ENCODE measurements around the gene MARK1. TPM values are rescaled to one million over a fixed set of nuclear protein-coding genes. Genes with fewer than 3 reads are reported as not detected.

The MARK1 gene
- total and polyA plus RNA-seq, 2 experiments from 2014 or later, result 11.1 to 13.6 TPM

- TF ChIP-seq, protein P1, sequence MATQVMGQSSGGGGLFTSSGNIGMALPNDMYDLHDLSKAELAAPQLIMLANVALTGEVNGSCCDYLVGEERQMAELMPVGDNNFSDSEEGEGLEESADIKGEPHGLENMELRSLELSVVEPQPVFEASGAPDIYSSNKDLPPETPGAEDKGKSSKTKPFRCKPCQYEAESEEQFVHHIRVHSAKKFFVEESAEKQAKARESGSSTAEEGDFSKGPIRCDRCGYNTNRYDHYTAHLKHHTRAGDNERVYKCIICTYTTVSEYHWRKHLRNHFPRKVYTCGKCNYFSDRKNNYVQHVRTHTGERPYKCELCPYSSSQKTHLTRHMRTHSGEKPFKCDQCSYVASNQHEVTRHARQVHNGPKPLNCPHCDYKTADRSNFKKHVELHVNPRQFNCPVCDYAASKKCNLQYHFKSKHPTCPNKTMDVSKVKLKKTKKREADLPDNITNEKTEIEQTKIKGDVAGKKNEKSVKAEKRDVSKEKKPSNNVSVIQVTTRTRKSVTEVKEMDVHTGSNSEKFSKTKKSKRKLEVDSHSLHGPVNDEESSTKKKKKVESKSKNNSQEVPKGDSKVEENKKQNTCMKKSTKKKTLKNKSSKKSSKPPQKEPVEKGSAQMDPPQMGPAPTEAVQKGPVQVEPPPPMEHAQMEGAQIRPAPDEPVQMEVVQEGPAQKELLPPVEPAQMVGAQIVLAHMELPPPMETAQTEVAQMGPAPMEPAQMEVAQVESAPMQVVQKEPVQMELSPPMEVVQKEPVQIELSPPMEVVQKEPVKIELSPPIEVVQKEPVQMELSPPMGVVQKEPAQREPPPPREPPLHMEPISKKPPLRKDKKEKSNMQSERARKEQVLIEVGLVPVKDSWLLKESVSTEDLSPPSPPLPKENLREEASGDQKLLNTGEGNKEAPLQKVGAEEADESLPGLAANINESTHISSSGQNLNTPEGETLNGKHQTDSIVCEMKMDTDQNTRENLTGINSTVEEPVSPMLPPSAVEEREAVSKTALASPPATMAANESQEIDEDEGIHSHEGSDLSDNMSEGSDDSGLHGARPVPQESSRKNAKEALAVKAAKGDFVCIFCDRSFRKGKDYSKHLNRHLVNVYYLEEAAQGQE (IDR thresholded peaks at IDR 0.05; ENCODE audit: unreplicated experiment), result no peak
- TF ChIP-seq NANOG (IDR thresholded peaks at IDR 0.05; ENCODE audit: borderline replicate concordance) (no peak), CTCF (conservative IDR thresholded peaks at IDR 0.05; ENCODE audit: low read depth in 2 of 2) (no peak), STAT1 (IDR thresholded peaks at IDR 0.05; ENCODE audit: unreplicated experiment) (no peak), JUNB (IDR thresholded peaks at IDR 0.05; ENCODE audit: unreplicated experiment) (no peak), EZH2 (IDR thresholded peaks at IDR 0.05; ENCODE audit: low read depth, unreplicated experiment) (no peak)
These were observed 23.8 kb downstream of the MARK1 start (continued) for GRCh38 chr1:220551718-220552117.

DNA sequence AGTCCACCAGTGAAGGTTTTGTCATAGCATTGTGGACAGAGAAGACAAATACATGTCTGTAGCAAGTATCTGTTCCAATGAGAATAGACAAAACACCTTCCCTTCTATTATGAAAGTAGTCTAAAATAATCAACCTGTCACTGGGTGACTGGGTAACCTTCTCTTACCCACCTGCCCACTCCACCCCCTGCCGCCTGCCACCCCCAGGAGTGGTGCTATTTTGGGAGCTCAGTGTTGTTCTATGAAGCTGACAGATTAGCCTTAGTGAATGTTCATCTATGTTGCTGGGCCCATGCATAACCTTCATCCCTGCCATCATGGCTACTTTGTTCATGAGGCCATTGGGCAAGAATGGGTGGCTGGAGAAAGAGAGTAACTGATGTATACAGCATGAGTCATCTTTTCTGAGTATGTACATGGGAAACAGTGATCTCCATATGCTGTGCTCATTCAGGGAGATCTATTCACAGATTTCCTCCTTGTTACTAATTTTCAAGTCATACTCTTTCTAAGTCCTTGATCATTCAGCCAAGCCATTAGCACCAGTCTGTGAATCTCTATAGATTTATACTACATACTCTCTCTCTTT, 24.8 kb downstream of the MARK1 start:
- no peak for ATAC-seq
- peaks cover 98% of the 10 kb centered on the region for H3K79me2 ChIP-seq (replicated peaks; ENCODE audit: insufficient read depth)
- TF ChIP-seq EZH2 (IDR thresholded peaks at IDR 0.05; ENCODE audit: low read depth, unreplicated experiment) (no peak), POLR2AphosphoS5 (IDR thresholded peaks at IDR 0.05; ENCODE audit: low read depth) (no peak), ZNF114 (CRISPR knock-in tag; IDR thresholded peaks at IDR 0.05) (no peak), NANOG (IDR thresholded peaks at IDR 0.05; ENCODE audit: borderline replicate concordance) (no peak), CTCF (conservative IDR thresholded peaks at IDR 0.05; ENCODE audit: low read depth in 2 of 2) (no peak), ZNF462 (CRISPR knock-in tag; IDR thresholded peaks at IDR 0.05) (no peak), STAT1 (IDR thresholded peaks at IDR 0.05; ENCODE audit: unreplicated experiment) (no peak)

More for the DNA sequence above, 24.8 kb downstream of the MARK1 start:
- H3K27ac ChIP-seq (ENCODE audit: low read depth), result no peak overlapping the region
- H2AFZ ChIP-seq, result no peak overlapping the region
- Mint-ChIP-seq H3K27me3 (ENCODE audit: insufficient read depth, low read depth, poor library complexity) (peaks cover 4% of the 10 kb centered on the region), H3K36me3 (ENCODE audit: low read depth) (0 out of 3 replicates have a peak, but pooled peaks cover 4% of the 10 kb centered on the region), H3K4me3 (no peak overlapping the region), H3K9me3 (no peaks in the 10 kb centered on the region), H3K27ac (no peak overlapping the region), H3K4me1 (no peaks in the 10 kb centered on the region; the same call in 2 of the 3 replicates)
- H3K27me3 ChIP-seq (ENCODE audit: insufficient read depth), result no peaks in the 10 kb centered on the region
- H4K20me1 ChIP-seq (replicated peaks; ENCODE audit: insufficient read depth), result peaks cover 20% of the 10 kb centered on the region
- no peak for DNase-seq (ENCODE audit: low spot score)
- no peaks in the 10 kb centered on the region for H3K36me3 ChIP-seq (ENCODE audit: insufficient read depth)
- H3K9me2 ChIP-seq (ENCODE audit: insufficient read depth), result no peaks in the 10 kb centered on the region; the same call in 1 of the 2 replicates
- H3F3A ChIP-seq (replicated peaks; ENCODE audit: low read depth), result no peaks in the 10 kb centered on the region
- H3K4me3 ChIP-seq, result no peak overlapping the region
- H3K4me2 ChIP-seq, result no peak overlapping the region
- no peaks in the 10 kb centered on the region for H3K4me1 ChIP-seq (ENCODE audit: insufficient read depth)
